Thyroid gland (tissue), 4 donors: ENCODE data around the gene NGRN.

Source experiments
- CTCF ChIP-seq, 6 experiments: fragments of 200-600 bp in 3 of 6; fragments of 450-650 bp in 3 of 6; sonication (generic) in 3 of 6; IDR thresholded peaks; one replicate each; pipeline ENCODE4 v1.5.1; 2016 to 2019; ENCODE audit warnings: antibody characterized with exemption in 6 of 6, mild to moderate bottlenecking in 2 of 6, inconsistent platforms in 1 of 6, moderate library complexity in 1 of 6
- POLR2A ChIP-seq, 2 donors: fragments of 450-650 bp; IDR thresholded peaks; one replicate each; pipeline ENCODE4 v1.6.1; 2017; ENCODE audit warnings: antibody characterized with exemption in 2 of 2, mild to moderate bottlenecking in 2 of 2, moderate library complexity in 1 of 2

- TF ChIP-seq CTCF (IDR thresholded peaks at IDR 0.05), result peak; percentile 41 to 64 (median 49)
- TF ChIP-seq POLR2A (IDR thresholded peaks at IDR 0.05), result no peak
Measured at GRCh38 chr15:90219421-90220141, 45.9 kb upstream of the NGRN start.
